22Rv1 (cell line): Measurements from ENCODE around the gene HLA-DQB1.

Experiments
- CTCF ChIP-seq: fragments of 450-650 bp; IDR thresholded peaks from 2 replicates; pipeline ENCODE4 v1.5.1; 2017; ENCODE audit warnings: mild to moderate bottlenecking
- ZFX ChIP-seq: fragments of 450-650 bp; IDR thresholded peaks from 2 replicates; pipeline ENCODE4 v1.6.1; 2017; ENCODE audit warnings: antibody characterized with exemption, borderline replicate concordance

GRCh38 chr6:32615885-32616532, 50.4 kb downstream of the HLA-DQB1 start:
- no peak for TF ChIP-seq CTCF
- TF ChIP-seq ZFX: no peak
